Dermis microvascular lymphatic vessel endothelial cell (primary cell): Measurements from ENCODE around the gene GABRQ. TPM values are rescaled to one million over a fixed set of nuclear protein-coding genes. Genes with fewer than 3 reads are reported as not detected.
"Not testable (repeated sequence)": the region's sequence is repeated elsewhere in the genome, so short reads cannot be mapped to it uniquely, and the experiment has no call there.

ENCODE experiments used
- DNase-seq, 2 donors: peaks; one replicate each; pipeline versions ENCODE4 v3.0.0 to v3.0.0-alpha.2; 2010; ENCODE audit warnings: low read depth in 2 of 2
- total RNA-seq: library from RNA; depleted of rRNA; stranded (reverse); fragments of >200 nt; gene quantifications from 2 replicates; pipeline ENCODE4 v1.2.1, GENCODE V29; 2014

Gene GABRQ
- total RNA-seq, 1 donor from 2014 or later, result not detected

GRCh38 chrX:152658302-152658701 is 20.6 kb downstream of the GABRQ start:
- no peak for DNase-seq

GRCh38 chrX:152663086-152663485 is 25.4 kb downstream of the GABRQ start:
- DNase-seq, result no peak

- DNase-seq, result no peak
Measured at GRCh38 chrX:152674135-152674534, 36.4 kb downstream of the GABRQ start.

- not testable (repeated sequence) for DNase-seq
Measured at GRCh38 chrX:152674652-152675051, 37.0 kb downstream of the GABRQ start.

GRCh38 chrX:152681012-152681411 is 43.3 kb downstream of the GABRQ start:
- DNase-seq, result not testable (repeated sequence)

GRCh38 chrX:152697952-152698931 is 60.5 kb downstream of the GABRQ start, which contains the start of gene MAGEA3:
TSS of gene MAGEA3 (plus strand) at chrX:152698794. CDS start at chrX:152700833, 2,039 bp downstream.
- DNase-seq, result not testable (repeated sequence)

GRCh38 chrX:152700390-152700789 is 62.7 kb downstream of the GABRQ start:
- not testable (repeated sequence) for DNase-seq

GRCh38 chrX:152706500-152706899 is 68.8 kb downstream of the GABRQ start:
- DNase-seq, result not testable (repeated sequence)

Other genes starting within 250 kb of the GABRQ start
- not detected in 2 replicates for gene GABRA3, start 186.6 kb upstream of the GABRQ start, total RNA-seq
- gene MAGEA3, start 60.9 kb downstream of the GABRQ start, total RNA-seq, result not detected in 2 replicates
- gene CSAG2, start 71.4 kb downstream of the GABRQ start, total RNA-seq, result not detected in 2 replicates
- not detected in 2 replicates for gene MAGEA2B, start 76.7 kb downstream of the GABRQ start, total RNA-seq
- not detected in 2 replicates for gene CSAG1, start 95.8 kb downstream of the GABRQ start, total RNA-seq
- gene MAGEA12, start 95.9 kb downstream of the GABRQ start, total RNA-seq, result not detected in 2 replicates
- gene MAGEA2, start 115.9 kb downstream of the GABRQ start, total RNA-seq, result not detected in 2 replicates
- not detected in 2 replicates for gene CSAG3, start 121.3 kb downstream of the GABRQ start, total RNA-seq
- gene MAGEA6, start 131.8 kb downstream of the GABRQ start, total RNA-seq, result not detected in 2 replicates
- gene CETN2, start 192.9 kb downstream of the GABRQ start, total RNA-seq, result 14.4 and 17.3 TPM in 2 replicates
- gene NSDHL, start 193.2 kb downstream of the GABRQ start, total RNA-seq, result 13.9 and 15.5 TPM in 2 replicates